ENCODE measurements around the gene RPS26. TPM values are rescaled to one million over a fixed set of nuclear protein-coding genes. Genes with fewer than 3 reads are reported as not detected.
A peak's percentile ranks its signal among the peaks of the same experiment; 100 is the strongest.
"Not testable (repeated sequence)": the region's sequence is repeated elsewhere in the genome, so short reads cannot be mapped to it uniquely, and the experiment has no call there.

RPS26 gene
- total RNA-seq, 4 donors from 2014 or later: 283 to 2,670 (median 937) TPM

- Histone ChIP-seq H3K9me3 (no peaks in the 10 kb centered on the region), H3K27ac (peak overlapping the region; percentile 51 to 74 (median 67)), H3K4me1 (peaks cover 0 to 31% (median 21%) of the 10 kb centered on the region in 4 donors), H3K4me3 (no peak overlapping the region), H3K36me3 (no peaks in the 10 kb centered on the region), H3K27me3 (no peaks in the 10 kb centered on the region)
- no peak for DNase-seq
- in situ Hi-C loops (cut with MboI; ENCODE audit: low pct_ligation_motif_present in 1 of 4, low pct_unique_long_range_greater_than_20kb in 1 of 4, low sequenced_read_pairs in 3 of 4) (no loop called here), intact Hi-C loops (cut with DNase I; ENCODE audit: low total_unique reads) (no loop called here)
- TF ChIP-seq EP300 (IDR thresholded peaks at IDR 0.05; ENCODE audit: low read depth) (no peak), POLR2A (IDR thresholded peaks at IDR 0.05) (no peak), CTCF (IDR thresholded peaks at IDR 0.05) (no peak), POLR2AphosphoS5 (IDR thresholded peaks at IDR 0.05) (no peak)
- WGBS, 2 donors (ENCODE audit: low coverage in 1 of 2): 43 to 64% methylated on average over 4 to 7 of the region's 7 CpGs
These were observed 40.1 kb upstream of the RPS26 start for GRCh38 chr12:56001487-56002100.

- in situ Hi-C loops (cut with MboI; ENCODE audit: low pct_ligation_motif_present in 1 of 4, low pct_unique_long_range_greater_than_20kb in 1 of 4, low sequenced_read_pairs in 3 of 4); intact Hi-C loops (cut with DNase I; ENCODE audit: low total_unique reads); H3K4me3 ChIP-seq; H3K9me3 ChIP-seq; H3K27ac ChIP-seq; H3K27me3 ChIP-seq; H3K36me3 ChIP-seq; DNase-seq: not testable (repeated sequence)
- H3K4me1 ChIP-seq: peaks cover 0 to 33% (median 19%) of the 10 kb centered on the region in 4 donors
- 82% methylated on average over 5 of the region's 5 CpGs; no CpG with 5 or more reads in 1 of the 2 donors for WGBS, 2 donors (ENCODE audit: low coverage in 1 of 2)
These were observed 38.3 kb upstream of the RPS26 start for GRCh38 chr12:56003376-56003775.

- no peak overlapping the region for H3K27ac ChIP-seq
- in situ Hi-C loops (cut with MboI; ENCODE audit: low pct_ligation_motif_present in 1 of 4, low pct_unique_long_range_greater_than_20kb in 1 of 4, low sequenced_read_pairs in 3 of 4): no loop called here
- peaks cover 0 to 33% (median 18%) of the 10 kb centered on the region in 4 donors for H3K4me1 ChIP-seq
- TF ChIP-seq POLR2AphosphoS5 (IDR thresholded peaks at IDR 0.05): no peak
- TF ChIP-seq CTCF (IDR thresholded peaks at IDR 0.05): no peak
- no peak for DNase-seq
- WGBS, 2 donors (ENCODE audit: low coverage in 1 of 2): 94% methylated on average over 10 of the region's 10 CpGs; no CpG with 5 or more reads in 1 of the 2 donors
- H3K27me3 ChIP-seq: no peaks in the 10 kb centered on the region
- no peaks in the 10 kb centered on the region for H3K36me3 ChIP-seq
- H3K9me3 ChIP-seq: no peaks in the 10 kb centered on the region
- intact Hi-C loops (cut with DNase I; ENCODE audit: low total_unique reads): no loop called here
- no peak overlapping the region for H3K4me3 ChIP-seq
These were observed 37.5 kb upstream of the RPS26 start for GRCh38 chr12:56004211-56004610.

- Histone ChIP-seq H3K9me3 (no peaks in the 10 kb centered on the region), H3K27ac (peak overlapping the region; percentile 92 to 96 (median 94)), H3K27me3 (no peaks in the 10 kb centered on the region), H3K36me3 (no peaks in the 10 kb centered on the region), H3K4me3 (peak overlapping the region; percentile 79 to 89 (median 84)), H3K4me1 (peaks cover 0 to 20% (median 9%) of the 10 kb centered on the region in 4 donors)
- peak; percentile 70 for DNase-seq
- TF ChIP-seq POLR2AphosphoS5 (IDR thresholded peaks at IDR 0.05): no peak
- no peak for TF ChIP-seq EP300 (IDR thresholded peaks at IDR 0.05; ENCODE audit: low read depth)
- TF ChIP-seq CTCF (IDR thresholded peaks at IDR 0.05): peak in 1 of 5 experiments; percentile 2
- in situ Hi-C loops (cut with MboI; ENCODE audit: low pct_ligation_motif_present in 1 of 4, low pct_unique_long_range_greater_than_20kb in 1 of 4, low sequenced_read_pairs in 3 of 4): no loop called here
- intact Hi-C loops (cut with DNase I; ENCODE audit: low total_unique reads): loop anchor here (5.0 kb wide), 1 partner anchor 34 kb away; the partner anchor contains the start of gene RPS26
- 4% methylated on average over 9 to 31 of the region's 44 CpGs for WGBS, 2 donors (ENCODE audit: low coverage in 1 of 2)
These were observed 33.9 kb upstream of the RPS26 start for GRCh38 chr12:56007564-56008559.
